ENCODE data around the gene LMAN1L. TPM values are rescaled to one million over a fixed set of nuclear protein-coding genes. Genes with fewer than 3 reads are reported as not detected.

LMAN1L gene
- total RNA-seq, 1 donor = 0.27 TPM

GRCh38 chr15:74792227-74793016 lies 20.2 kb upstream of the LMAN1L start:
- DNase-seq (ENCODE audit: low read depth in 2 of 3, low spot score in 2 of 3) = no peak

GRCh38 chr15:74793135-74794028 lies 19.3 kb upstream of the LMAN1L start:
- peak in 2 of 3 donors; percentile 64 to 76 for DNase-seq (ENCODE audit: low read depth in 2 of 3, low spot score in 2 of 3)

GRCh38 chr15:74794248-74794969 lies 18.2 kb upstream of the LMAN1L start:
- no peak for DNase-seq (ENCODE audit: low read depth in 2 of 3, low spot score in 2 of 3)

GRCh38 chr15:74794970-74795349 lies 17.7 kb upstream of the LMAN1L start:
- DNase-seq (ENCODE audit: low read depth in 2 of 3, low spot score in 2 of 3) = no peak

GRCh38 chr15:74795966-74796625 lies 16.5 kb upstream of the LMAN1L start:
- no peak for DNase-seq (ENCODE audit: low read depth in 2 of 3, low spot score in 2 of 3)

- DNase-seq (ENCODE audit: low read depth in 2 of 3, low spot score in 2 of 3) = no peak
Observed at GRCh38 chr15:74798388-74799254, 14.0 kb upstream of the LMAN1L start.

- DNase-seq (ENCODE audit: low read depth in 2 of 3, low spot score in 2 of 3) = no peak
Observed at GRCh38 chr15:74799255-74799855, 13.3 kb upstream of the LMAN1L start.

GRCh38 chr15:74799856-74800558 lies 12.6 kb upstream of the LMAN1L start:
- DNase-seq (ENCODE audit: low read depth in 2 of 3, low spot score in 2 of 3) = peak in 2 of 3 donors; percentile 85 to 89

- DNase-seq (ENCODE audit: low read depth in 2 of 3, low spot score in 2 of 3) = no peak
Observed at GRCh38 chr15:74800559-74801094, 12.0 kb upstream of the LMAN1L start.

GRCh38 chr15:74801311-74801997 lies 11.2 kb upstream of the LMAN1L start:
- no peak for DNase-seq (ENCODE audit: low read depth in 2 of 3, low spot score in 2 of 3)

GRCh38 chr15:74802290-74802689 lies 10.3 kb upstream of the LMAN1L start:
- DNase-seq (ENCODE audit: low read depth in 2 of 3, low spot score in 2 of 3) = no peak

- DNase-seq (ENCODE audit: low read depth in 2 of 3, low spot score in 2 of 3) = no peak
Observed at GRCh38 chr15:74802862-74803447, 9.7 kb upstream of the LMAN1L start.

- DNase-seq (ENCODE audit: low read depth in 2 of 3, low spot score in 2 of 3) = no peak
Observed at GRCh38 chr15:74804935-74805334, 7.7 kb upstream of the LMAN1L start.

- DNase-seq (ENCODE audit: low read depth in 2 of 3, low spot score in 2 of 3) = no peak
Observed at GRCh38 chr15:74807282-74807681, 5.4 kb upstream of the LMAN1L start.

GRCh38 chr15:74808078-74808839 lies 4.4 kb upstream of the LMAN1L start:
- no peak for DNase-seq (ENCODE audit: low read depth in 2 of 3, low spot score in 2 of 3)

GRCh38 chr15:74808840-74809229 lies 3.8 kb upstream of the LMAN1L start:
- no peak for DNase-seq (ENCODE audit: low read depth in 2 of 3, low spot score in 2 of 3)

- no peak for DNase-seq (ENCODE audit: low read depth in 2 of 3, low spot score in 2 of 3)
Observed at GRCh38 chr15:74809242-74809641, 3.4 kb upstream of the LMAN1L start.
